Activated CD8-positive, alpha-beta memory T cell treated with anti-CD3 and anti-CD28 coated beads for 36 hours (primary cell): ENCODE data around the gene CIDEA. TPM values are rescaled to one million over a fixed set of nuclear protein-coding genes. Genes with fewer than 3 reads are reported as not detected.

Experiments
- CTCF ChIA-PET: fragments of 350-600 bp; sonication (Branson Sonifier 250); formaldehyde crosslinking; loops from one replicate; lab custom pipeline; 2021; ENCODE audit warnings: antibody characterized with exemption; lab: Charles Lee
- POLR2A ChIA-PET: fragments of 350-600 bp; sonication (Branson Sonifier 250); formaldehyde crosslinking; loops from one replicate; lab custom pipeline; 2021; ENCODE audit warnings: antibody characterized with exemption; lab: Charles Lee
- total RNA-seq, 2 experiments: library from RNA; stranded (reverse); gene quantifications; one replicate each; pipeline ENCODE4 v1.2.3, GENCODE V29; 2021

CIDEA gene
- total RNA-seq, 2 experiments from 2014 or later = not detected

- ChIA-PET CTCF (no interaction called here), POLR2A (no interaction called here)
Observed at GRCh38 chr18:12308386-12309100, 54.4 kb downstream of the CIDEA start.

GRCh38 chr18:12309683-12310198 is 55.6 kb downstream of the CIDEA start:
- ChIA-PET CTCF (interaction anchor here (0.9 kb wide), 1 partner anchor 18 kb away, joined by 3 read pairs; no protein-coding TSS in a partner anchor), POLR2A (no interaction called here)

- ChIA-PET CTCF (no interaction called here), POLR2A (no interaction called here)
Observed at GRCh38 chr18:12310762-12311161, 56.6 kb downstream of the CIDEA start.

- POLR2A ChIA-PET = no interaction called here
Observed at GRCh38 chr18:12312976-12313375, 58.8 kb downstream of the CIDEA start.

DNA sequence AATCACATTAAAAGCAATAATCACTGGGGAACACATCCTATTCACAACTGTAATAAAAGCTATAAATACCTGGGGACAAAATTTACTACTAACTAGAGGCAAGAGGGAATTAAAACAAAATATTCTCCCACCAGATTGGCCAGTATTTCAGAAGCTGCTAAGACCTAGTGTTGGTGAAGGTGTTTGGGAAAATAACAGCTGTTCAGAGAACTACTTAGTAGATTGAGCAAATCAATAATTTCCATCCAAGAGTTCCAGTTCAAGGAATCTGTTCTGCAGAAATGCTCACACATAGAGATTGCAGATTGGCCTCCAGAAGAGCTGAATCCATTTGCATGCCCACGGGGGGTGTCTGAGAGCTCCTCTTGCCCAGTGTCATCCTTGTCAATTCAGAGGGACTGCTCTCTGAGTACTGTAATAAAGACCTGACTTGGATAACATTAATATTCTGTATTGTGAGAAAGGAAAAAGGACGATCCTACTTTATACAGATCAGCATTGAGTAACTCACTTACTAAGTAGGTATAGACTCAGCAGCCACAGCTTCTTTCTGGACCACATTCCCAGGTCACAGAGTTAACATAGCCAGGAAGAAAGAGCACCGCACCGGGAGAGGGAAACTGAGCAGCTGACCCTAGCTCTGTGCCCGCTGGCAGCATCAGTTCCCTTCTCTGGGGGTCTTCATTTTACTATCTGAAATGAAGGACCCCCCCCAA is 59.5 kb downstream of the CIDEA start:
- ChIA-PET CTCF (no interaction called here), POLR2A (no interaction called here)

More at GRCh38 chr18:12312976-12313375, 58.8 kb downstream of the CIDEA start:
- CTCF ChIA-PET = no interaction called here

DNA sequence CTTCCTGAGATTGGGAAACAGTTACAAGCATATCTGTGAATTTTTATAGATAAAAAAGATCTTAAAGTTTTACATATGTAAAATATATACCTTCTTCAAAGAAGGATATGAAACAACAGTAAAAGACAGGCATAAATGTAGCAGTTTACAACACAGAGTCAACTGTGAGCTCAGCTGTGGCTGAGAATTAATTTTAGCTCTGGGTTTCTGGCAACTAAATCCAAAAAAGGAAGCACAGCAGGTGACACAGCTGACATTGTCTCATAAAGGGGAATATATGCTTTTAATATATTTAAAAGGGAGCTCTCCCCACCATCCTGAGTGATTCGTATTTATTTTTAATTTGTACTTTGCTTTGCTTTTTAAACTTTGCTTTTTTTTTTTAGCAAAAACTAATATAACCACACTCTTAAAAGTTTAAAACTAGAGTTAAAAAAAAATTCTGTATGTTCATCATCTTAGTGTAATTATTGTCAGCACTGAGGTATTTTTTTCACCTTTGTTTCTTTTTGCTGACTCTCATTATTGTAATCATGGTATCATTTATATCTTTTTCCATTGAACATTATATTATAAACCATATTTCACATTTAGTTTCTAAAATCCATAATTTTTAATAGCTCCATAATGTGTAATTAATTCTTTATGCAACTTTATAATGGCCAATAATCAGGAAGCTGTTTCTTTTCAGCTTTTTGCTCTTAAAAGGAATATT is 60.6 kb downstream of the CIDEA start:
- CTCF ChIA-PET = interaction anchor here (0.5 to 1.6 kb wide), 2 partner anchors 13 to 351 kb away, joined by 5 to 6 read pairs; no protein-coding TSS in a partner anchor
- POLR2A ChIA-PET = no interaction called here

DNA sequence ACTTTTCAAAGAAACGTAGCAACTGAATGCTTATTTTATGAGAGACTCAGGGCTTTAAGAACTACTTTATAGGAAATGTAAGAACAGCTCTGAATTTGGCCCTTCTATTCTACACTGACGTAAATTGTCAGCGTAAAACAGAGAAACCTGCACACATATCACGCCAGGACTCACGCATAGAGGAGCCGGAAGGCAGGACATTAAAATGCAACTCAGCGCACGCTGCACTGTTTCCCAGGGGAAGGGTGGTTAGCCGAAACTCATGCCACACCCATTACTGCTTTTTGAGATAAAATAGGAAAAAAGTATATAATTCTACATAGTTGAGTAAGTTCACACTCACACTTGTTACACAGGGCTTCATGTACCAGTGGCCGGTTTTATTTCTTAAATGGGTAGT is 61.3 kb downstream of the CIDEA start:
- ChIA-PET POLR2A (no interaction called here), CTCF (interaction anchor here (1.6 kb wide), 1 partner anchor 12 kb away, joined by 6 read pairs; no protein-coding TSS in a partner anchor)

- ChIA-PET CTCF (interaction anchor here (1.6 kb wide), 1 partner anchor 12 kb away, joined by 6 read pairs; no protein-coding TSS in a partner anchor), POLR2A (no interaction called here)
Observed at GRCh38 chr18:12315911-12316310, 61.8 kb downstream of the CIDEA start.

DNA sequence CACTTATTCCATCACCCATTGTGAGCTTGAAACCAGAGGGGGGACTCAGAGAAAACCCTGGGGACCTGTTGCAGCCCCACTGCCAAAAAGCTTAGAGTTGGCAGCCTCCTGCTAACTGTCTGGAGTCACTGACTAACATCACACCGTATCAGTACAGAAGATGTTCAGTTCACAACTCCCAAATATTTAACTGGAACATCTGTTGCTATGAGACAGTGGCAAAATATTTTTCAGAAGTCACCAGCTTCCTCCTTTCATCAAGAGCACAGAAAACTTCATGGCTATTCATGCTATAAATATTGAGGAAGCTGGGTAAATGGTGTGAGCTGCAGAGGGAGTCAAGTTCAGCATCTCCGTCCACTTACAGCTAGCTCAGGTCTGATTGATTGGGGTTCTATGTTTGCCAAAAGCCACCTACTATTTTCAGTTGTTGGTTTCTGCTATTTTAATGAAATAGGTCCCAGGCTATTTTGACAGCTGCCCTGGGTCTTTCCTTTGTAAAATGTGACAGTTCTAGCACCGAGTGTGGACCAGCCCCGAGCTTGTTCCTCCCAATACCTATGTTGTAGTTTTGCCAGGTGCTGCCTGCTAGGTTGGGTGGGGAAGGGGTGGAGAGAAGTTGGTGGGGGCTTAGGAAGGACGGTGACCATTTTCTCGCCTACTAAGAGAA is 63.6 kb downstream of the CIDEA start:
- CTCF ChIA-PET = interaction anchor here (1.1 kb wide), 1 partner anchor 9 kb away, joined by 3 read pairs; no protein-coding TSS in a partner anchor

DNA sequence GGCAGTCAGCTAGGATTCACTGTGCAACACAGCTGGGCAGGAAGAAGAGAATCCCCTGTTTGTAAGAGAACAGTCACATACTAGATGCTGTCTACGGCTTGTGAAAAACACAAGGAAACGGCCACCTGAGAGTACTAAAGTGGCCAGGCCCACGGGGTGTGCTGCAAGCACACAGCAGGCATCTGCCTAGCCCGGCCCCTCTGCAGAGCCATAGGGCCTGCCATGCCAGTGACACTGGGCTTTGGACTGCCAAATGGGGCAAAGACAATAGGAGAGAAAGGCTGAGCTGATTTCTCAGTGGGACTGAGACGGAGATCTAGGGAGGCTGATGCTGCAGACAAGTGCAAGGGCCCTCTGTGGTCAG is 64.2 kb downstream of the CIDEA start:
- POLR2A ChIA-PET = no interaction called here
- CTCF ChIA-PET = interaction anchor here (1.1 kb wide), 1 partner anchor 9 kb away, joined by 3 read pairs; no protein-coding TSS in a partner anchor

More for the DNA sequence above, 63.6 kb downstream of the CIDEA start:
- POLR2A ChIA-PET = no interaction called here

DNA sequence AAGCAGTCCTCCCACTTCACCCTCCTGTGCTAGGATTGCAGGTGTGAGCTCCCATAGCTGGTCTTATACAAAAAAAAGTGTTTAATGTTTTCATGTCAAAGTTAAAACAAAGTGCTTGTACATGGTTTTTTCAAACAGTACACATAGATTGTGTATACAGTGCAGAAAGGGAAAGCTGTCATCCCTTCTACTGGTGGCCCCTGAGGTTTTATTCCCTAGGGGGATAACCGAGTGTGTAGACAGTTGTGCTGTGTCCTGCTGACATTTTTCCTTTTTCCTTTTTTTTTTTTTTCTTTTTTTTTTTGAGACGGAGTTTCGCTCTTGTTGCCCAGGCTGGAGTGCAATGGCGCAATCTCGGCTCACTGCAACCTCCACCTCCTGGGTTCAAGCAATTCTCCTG is 64.7 kb downstream of the CIDEA start:
- ChIA-PET POLR2A (no interaction called here), CTCF (interaction anchor here (0.6 to 1.4 kb wide), 3 partner anchors 8 to 803 kb away, joined by 3 read pairs; no protein-coding TSS in a partner anchor)

DNA sequence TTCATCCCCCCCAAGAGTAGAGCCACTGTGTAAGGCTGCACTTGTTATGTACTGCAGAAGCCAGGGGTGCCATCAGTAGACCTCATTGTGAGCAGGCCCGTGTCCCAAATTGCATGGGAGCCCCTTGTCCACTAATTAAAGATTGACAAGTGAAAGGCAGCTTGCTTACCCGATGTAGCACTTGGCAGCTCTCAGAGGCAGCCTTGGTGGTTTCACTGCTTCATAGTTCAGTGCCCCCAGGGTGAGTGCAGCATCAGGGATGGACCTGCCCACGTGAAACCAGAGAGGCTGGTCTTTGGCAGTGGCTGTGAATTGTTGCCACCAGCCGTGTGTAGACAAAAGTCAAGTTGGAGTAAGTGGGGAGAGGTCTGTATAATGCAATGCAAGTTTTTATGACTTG is 67.2 kb downstream of the CIDEA start:
- ChIA-PET CTCF (no interaction called here), POLR2A (no interaction called here)

DNA sequence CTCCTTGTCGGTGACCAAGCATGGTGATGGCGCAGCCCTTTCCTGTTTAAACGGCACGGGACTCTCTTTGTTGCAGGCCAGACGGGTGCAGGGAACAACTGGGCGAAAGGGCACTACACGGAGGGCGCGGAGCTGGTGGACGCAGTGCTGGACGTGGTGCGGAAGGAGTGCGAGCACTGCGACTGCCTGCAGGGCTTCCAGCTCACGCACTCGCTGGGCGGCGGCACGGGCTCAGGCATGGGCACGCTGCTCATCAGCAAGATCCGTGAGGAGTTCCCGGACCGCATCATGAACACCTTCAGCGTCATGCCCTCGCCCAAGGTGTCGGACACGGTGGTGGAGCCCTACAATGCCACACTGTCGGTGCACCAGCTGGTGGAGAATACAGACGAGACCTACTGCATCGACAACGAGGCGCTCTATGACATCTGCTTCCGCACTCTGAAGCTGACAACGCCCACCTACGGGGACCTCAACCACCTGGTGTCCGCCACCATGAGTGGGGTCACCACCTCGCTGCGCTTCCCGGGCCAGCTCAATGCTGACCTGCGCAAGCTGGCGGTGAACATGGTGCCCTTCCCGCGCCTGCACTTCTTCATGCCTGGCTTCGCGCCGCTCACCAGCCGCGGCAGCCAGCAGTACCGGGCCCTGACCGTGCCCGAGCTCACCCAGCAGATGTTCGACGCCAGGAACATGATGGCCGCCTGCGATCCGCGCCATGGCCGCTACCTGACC is 71.0 kb downstream of the CIDEA start:
- POLR2A ChIA-PET = no interaction called here
- CTCF ChIA-PET = interaction anchor here (0.5 kb wide), 1 partner anchor 1500 kb away, joined by 3 read pairs; no protein-coding TSS in a partner anchor

GRCh38 chr18:12325726-12326245 is 71.6 kb downstream of the CIDEA start:
- ChIA-PET CTCF (no interaction called here), POLR2A (no interaction called here)

DNA sequence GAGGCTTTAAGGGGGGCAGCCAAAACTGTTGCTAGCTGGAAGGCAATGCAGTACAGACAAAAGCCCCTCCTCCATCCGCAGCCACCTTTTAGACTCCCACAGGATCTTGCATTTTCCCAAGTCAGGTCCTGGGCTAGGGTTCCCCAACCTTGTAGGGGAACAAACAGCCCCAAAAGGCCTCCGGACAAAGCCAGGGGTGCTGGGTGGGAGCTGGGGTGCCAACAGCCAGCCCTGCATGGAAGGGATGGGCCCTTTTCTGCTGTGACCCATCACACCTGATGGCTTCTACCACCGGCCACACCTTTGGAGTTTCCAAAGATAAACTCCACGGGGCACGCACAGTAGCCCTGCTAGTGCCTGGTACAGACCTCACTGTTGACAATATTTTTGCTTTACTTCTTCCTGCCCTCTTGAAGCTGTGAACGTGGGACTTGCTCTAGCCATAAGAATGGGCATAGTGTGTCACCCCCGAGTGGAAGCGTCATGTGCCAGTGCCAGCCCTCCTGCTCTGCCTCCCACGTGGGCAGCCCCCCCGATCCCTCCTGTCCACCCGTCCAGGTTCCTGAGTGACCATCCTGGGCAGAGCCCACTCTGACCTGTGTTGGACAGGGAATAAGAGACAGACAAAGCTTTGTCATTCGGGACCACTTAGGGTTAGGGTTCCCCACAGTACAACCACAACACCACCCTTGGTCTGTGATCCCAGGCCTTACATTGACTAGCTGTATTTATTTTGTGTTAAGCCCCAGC is 72.7 kb downstream of the CIDEA start:
- CTCF ChIA-PET = interaction anchor here (0.9 to 1.4 kb wide), 3 partner anchors 8 to 12 kb away, joined by 3 to 6 read pairs (median 6); no protein-coding TSS in a partner anchor

More for the DNA sequence above, 72.7 kb downstream of the CIDEA start:
- POLR2A ChIA-PET = no interaction called here
